Activated CD4-positive, alpha-beta T cell treated with anti-CD3 and anti-CD28 coated beads, Interleukin-2, amount 50 U/mL, for 24 hours (primary cell): ENCODE measurements around the gene RGS17.
"Not testable (repeated sequence)": the region's sequence is repeated elsewhere in the genome, so short reads cannot be mapped to it uniquely, and the experiment has no call there.

Source experiments
- DNase-seq, 2 donors: peaks; one replicate each; pipeline ENCODE4 v3.0.0-alpha.2; 2020; ENCODE audit warnings: low read depth in 1 of 2, low spot score in 1 of 2

RGS17 gene, protein sequence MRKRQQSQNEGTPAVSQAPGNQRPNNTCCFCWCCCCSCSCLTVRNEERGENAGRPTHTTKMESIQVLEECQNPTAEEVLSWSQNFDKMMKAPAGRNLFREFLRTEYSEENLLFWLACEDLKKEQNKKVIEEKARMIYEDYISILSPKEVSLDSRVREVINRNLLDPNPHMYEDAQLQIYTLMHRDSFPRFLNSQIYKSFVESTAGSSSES

GRCh38 chr6:153131037-153131981 lies at the start of gene RGS17:
Gene RGS17 (minus strand): TSS chr6:153131282. CDS start chr6:153044018, 87,264 bp downstream.
- DNase-seq, result no peak

DNA sequence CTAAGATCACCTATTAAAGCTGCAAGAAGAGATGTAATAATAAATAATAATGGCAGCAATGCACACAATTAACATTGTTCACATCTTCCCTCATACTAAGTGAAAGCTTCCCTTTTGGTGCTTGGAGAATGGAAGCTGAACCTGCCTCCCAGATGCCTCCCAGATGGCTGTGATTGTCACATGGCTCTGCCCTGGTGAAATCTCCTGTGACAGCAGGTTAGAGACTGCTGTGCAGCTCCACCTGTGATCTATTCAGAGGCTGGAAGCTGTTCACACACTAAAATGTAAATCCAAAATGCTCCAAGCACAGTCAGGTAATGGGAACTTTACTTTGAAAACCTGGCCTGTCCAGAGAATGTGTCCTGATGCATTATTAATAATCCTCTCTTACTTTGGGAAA lies 41.7 kb upstream of the RGS17 start:
- no peak for DNase-seq

DNA sequence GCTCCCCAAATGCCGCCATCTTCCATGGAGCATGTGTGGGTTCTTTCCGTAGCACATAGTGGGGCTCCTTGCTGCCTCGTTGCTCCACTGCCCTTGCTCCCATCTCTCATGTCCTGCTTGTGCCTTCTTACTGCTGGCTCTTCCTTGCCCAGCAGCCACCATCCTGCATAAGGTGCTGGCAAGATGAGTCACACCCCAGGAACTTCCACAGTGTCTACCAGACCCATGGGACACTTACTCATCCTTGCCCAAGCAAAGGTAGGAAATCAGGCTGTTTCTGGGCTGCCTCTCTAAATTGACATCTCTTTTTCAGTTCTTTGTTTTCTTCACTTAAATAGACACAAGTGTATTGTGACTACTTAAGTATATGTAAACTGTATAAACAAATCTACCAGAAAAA lies 39.4 kb upstream of the RGS17 start:
- DNase-seq, result no peak

DNA sequence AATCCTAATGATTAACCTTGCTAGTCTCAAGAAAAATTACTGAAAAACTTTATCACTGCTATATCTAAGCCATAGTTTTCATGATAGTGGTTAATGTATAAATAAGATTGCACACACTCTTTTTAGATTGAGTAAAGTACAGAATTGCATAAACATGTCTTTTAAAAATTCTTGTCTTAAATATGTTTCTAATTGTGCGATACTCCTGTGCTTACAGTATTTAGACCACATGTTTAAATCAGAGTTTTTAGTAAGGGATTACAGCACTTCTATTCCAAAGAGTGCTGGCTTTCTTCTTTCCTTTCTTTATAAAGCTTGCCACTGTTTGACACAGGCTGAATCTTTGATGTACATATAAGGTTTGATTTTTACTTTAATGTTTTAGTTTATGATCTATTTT lies 36.8 kb upstream of the RGS17 start:
- no peak for DNase-seq

- no peak for DNase-seq
Measured at GRCh38 chr6:153167061-153167891, 36.2 kb upstream of the RGS17 start.

- no peak for DNase-seq
Measured at GRCh38 chr6:153162646-153163045, 31.6 kb upstream of the RGS17 start.

GRCh38 chr6:153162172-153162571 lies 31.1 kb upstream of the RGS17 start:
- no peak for DNase-seq

GRCh38 chr6:153160221-153160620 lies 29.1 kb upstream of the RGS17 start:
- no peak for DNase-seq

- no peak for DNase-seq
Measured at GRCh38 chr6:153150752-153151440, 19.8 kb upstream of the RGS17 start.

DNA sequence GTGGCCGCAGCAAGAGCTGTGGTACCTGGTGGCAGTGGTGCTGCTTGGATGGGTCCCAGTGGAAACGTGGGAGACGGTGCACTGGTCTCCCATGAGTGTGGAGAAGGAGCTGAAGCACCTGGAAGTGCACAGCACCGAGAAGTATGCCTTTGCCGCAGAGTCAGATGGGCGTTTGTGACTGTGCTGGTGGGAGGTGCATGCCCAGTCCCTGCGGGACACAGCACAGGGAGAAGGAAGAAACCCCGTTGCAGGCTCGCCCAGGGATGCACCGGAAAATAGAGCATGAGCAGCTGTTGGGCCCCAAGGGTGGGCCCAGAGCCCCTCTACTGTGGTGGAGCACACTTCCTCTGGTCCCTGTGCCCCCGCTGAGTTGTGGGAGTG lies 19.3 kb upstream of the RGS17 start:
- DNase-seq, result no peak

GRCh38 chr6:153149891-153150290 lies 18.8 kb upstream of the RGS17 start:
- no peak for DNase-seq

GRCh38 chr6:153146413-153146812 lies 15.3 kb upstream of the RGS17 start:
- DNase-seq, result no peak

- no peak for DNase-seq
Measured at GRCh38 chr6:153145591-153145990, 14.5 kb upstream of the RGS17 start.

DNA sequence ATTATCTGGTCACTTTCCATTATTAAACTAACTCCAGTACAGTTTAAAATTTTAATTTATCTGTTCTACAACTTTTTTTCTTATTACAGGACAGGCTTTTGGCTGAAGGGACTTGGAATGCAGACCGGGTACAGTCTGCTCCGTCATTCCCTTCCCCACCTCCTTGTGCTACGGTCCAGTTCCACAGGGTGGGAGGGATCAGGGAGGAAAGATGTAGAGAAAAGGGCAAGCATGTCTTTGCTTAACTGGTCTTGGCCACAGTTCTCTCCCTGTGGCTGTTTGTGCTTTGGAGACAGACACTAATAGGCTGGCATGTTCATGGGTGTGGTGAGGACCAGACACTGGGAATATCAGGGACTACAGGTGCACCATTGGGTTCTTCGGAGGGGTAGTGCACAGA lies 12.1 kb upstream of the RGS17 start:
- no peak for DNase-seq

DNA sequence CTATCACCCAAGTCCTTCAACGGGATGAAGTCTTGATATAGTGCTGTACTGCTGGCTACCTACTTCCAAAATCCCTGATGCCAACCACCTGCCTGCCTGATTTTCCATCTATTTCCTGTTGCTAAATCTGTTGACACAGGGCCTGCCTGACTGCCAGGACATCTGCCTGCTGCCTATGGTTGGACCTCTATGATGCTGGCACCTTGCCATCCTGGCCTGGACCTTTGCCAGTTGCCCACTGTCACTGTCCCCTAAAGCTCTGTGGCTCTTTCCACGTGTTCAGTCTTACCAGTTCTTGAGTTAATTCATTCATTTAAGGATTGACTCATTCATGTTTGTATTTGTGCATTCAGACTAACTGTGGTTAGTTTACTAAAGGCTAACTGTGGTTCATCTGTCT lies 9.2 kb upstream of the RGS17 start:
- no peak for DNase-seq

GRCh38 chr6:153138930-153139329 lies 7.8 kb upstream of the RGS17 start:
- no peak for DNase-seq

DNA sequence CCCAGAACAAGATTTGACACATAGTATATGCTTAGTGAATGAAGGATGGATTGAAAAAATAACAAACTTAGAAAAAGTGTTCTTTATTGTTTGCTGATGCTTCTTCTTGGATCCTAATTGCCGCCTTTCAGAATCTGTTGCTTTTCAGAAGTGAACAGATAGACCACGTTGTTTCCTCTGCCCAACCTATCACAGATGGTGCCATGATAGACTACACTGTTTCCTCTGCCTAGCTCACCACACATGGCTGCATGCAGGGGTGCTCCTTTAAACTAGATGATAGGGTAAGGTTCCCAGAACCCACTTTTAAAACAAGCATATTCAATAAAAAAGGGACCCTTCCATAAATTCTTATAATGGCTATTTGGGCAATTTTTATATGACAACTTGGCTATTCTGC lies 4.6 kb upstream of the RGS17 start:
- DNase-seq, result no peak

DNA sequence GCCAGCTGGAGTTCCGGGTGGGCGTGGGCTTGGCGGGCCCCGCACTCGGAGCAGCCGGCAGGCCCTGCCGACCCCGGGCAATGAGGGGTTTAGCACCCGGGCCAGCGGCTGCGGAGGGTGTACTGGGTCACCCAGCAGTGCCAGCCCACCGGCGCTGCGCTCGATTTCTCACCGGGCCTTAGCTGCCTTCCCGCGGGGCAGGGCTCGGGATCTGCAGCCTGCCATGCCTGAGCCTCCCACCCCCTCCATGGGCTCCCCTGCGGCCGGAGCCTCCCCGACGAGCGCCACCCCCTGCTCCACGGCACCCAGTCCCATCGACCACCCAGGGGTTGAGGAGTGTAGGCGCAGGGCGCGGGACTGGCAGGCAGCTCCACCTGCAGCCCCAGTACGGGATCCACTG lies 2.6 kb upstream of the RGS17 start:
- DNase-seq, result not testable (repeated sequence)

- DNase-seq, result no peak
Measured at GRCh38 chr6:153130515-153131036, 506 bp downstream of the RGS17 start.

DNA sequence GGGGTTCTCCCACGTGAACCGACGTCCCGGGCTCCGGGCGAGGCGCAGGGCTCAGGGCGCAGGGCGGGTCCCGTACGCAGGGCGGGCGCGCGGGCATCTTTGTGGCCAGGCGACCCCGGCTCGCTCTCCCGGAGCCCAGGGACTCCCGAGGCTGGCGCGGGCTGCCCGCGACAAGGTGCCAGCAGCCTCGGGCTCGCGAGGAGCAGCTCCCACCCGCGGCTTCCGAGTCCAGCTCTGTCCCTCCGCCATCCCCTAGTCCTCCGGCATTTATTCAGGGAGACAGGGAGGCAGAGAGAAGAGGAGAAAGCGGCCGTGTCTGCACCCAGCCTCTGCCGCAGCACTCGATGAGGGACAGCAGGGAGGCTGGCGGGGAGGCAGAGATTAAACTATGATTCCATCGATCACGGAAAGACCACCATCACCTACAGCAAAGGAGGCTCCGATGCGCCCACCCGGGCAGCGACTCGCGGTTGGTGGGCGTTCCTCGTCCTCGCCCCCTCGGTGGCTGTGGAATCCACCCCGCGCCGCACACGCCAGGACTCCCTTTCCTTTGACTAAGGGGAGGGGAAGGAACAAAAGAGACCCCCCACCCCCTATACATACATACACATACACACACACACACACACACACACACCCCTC lies 1.1 kb downstream of the RGS17 start:
- no peak for DNase-seq
